GM18858 (cell line): ENCODE results near the gene COL12A1.
"Not testable (repeated sequence)": the region's sequence is repeated elsewhere in the genome, so short reads cannot be mapped to it uniquely, and the experiment has no call there.

Experiments
- ATAC-seq: cut with Tn5 transposase; IDR thresholded peaks from one replicate; pipeline ENCODE4 v1.9.1; 2021; ENCODE audit not compliant: unreplicated experiment

COL12A1 gene

DNA sequence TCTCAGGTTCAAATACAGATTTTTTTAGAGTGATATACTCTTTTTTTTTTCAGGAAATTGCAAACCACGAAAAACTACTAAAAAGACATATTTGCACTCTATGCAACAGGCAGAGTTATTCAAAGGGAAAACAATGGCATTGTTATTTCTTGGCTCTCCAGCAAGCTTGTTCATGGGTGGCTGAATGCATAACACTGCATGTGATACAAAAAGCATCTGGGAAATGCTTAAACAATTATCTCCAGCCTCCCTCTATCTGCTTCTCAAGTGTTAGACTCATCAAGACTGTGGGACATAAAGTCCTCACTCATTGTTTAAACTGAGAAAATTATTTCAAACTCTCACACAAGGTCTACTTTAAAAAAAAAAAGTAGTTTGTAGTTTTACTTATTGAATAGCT, 7.3 kb upstream of the COL12A1 start:
- ATAC-seq, result no peak

DNA sequence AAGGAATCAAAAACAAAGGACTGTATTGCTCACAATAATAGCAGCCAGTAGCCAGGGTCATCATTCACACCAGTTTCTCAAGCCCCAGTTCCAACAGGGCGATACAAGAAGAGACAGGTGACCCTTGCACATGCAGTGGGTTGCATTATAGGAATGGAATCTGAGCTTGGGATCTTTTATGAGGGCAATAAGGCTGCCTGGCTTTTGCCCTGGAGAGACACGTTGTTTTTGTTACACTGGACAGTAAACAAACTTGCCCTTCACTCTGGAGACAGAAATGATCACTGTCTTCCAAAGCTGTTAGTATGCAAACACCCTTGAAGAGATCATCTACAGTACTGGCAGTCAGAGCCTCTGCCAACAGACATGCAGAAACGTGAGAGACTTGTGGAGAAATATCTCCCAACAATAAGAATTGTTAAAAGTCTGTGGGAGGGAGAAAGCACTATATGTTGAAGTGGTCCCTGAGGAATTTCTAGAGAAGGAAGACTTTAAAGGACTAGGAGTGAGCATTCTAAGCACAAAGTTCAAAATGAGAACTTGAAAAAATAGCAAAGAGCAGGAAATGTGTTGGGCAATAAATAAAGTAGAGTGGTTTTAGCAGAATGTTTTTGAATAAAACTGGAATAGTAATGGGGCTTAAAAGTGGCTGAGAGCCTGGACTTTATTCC, 6.2 kb upstream of the COL12A1 start:
- ATAC-seq, result no peak

DNA sequence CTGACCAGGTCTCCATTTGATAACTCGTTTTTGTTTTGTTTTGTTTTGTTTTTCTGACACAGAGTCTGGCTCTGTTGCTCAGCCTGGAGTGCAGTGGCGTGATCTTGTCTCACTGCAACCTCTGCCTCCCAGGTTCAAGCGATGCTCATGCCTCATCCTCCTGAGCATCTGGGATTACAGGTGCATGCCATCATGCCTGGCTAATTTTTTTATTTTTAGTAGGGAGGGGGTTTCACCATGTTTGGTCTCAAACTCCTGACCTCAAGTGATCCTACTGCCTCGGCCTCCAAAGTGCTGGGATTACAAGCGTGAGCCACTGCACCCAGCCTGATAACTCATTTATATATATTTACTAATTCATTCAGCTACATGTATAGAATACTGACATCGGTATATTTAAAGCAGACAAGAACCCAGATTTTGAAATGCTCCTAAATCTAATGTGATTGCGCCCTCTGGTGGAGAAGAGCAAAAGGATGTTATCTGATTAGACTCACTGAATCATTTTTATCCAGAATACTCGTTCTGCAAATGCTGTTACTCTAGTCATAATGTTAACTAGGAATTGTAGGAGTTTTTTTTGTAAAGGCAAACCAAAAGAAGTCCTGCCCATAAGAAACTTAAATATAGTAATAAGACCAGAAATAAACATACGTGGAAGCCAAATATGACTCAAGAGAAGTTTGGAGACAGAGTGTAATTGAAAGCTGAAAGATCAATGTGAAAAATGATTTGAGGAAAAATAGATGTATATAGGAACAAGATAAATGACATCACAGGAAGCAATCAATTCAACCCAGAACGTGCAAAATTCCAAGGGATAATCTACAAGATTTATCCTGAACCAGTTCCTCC, 5.3 kb upstream of the COL12A1 start:
- ATAC-seq, result no peak

DNA sequence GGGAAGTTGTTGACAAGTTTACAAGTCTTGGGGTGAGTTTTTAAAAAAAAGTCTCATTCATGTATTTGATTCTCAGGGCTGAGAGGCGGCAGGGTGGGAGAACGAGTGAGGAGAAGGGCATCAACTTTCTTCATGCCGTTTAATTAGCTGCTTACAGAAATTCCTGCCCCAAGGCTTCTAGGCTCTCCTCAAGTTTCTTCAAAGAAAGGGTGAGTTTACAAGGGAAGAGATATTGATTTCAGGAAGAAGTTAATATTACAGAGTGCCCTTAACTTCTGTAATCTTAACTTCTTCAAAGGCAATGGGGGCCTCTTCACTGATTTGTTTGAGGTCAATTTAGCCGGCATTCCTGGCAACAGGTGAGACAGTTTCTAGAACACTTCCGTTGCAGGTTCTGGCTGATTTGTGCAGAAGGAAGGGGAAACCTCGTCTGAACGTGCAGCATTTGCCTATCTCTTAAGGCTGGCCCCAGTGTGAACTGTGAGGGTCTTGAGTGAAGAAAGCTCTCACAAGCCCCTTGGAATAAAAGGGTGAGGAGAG, 3.4 kb upstream of the COL12A1 start:
- no peak for ATAC-seq

DNA sequence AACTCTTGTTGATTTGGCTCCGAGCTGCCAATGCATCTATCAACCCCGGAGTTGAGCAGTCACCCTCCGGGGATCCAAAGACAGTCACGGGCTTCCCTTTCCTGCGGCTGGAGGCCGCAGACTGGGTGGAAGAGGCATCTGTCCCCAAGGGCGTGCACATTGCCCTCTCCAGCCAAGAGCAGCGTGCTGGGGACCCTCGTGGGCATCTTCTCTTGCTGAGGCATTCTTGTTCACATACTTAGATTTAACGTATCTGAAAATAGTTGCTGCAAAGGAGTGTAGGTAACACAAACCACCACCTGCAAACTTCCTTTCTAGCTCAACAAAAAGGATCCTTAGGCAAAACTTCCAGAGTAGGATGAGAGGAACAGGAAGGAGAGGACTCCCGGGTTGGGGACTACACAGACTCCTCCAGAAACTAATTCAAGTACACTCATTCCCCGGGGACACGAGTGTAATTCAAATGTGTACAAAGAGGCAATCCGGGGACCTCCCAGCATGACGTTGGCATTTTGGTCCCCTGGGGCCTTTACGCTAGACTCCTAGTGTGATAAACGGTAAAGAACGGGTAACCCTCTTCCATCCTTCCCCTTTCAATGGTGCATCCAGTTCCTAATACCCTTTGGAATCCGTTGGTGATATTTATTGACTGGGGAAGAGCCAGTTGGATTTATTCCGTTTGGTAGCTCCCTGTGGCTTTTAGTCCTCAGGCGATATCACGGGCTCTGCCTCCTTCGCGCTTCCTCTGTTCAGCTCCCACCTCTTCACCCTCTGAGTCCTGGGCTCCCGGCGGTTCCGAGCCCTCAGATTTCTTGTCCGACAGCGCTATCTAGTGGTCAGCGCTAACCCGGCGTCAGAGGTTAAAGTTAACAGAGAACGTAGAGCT, 2.7 kb upstream of the COL12A1 start:
- peak; percentile 76 for ATAC-seq

DNA sequence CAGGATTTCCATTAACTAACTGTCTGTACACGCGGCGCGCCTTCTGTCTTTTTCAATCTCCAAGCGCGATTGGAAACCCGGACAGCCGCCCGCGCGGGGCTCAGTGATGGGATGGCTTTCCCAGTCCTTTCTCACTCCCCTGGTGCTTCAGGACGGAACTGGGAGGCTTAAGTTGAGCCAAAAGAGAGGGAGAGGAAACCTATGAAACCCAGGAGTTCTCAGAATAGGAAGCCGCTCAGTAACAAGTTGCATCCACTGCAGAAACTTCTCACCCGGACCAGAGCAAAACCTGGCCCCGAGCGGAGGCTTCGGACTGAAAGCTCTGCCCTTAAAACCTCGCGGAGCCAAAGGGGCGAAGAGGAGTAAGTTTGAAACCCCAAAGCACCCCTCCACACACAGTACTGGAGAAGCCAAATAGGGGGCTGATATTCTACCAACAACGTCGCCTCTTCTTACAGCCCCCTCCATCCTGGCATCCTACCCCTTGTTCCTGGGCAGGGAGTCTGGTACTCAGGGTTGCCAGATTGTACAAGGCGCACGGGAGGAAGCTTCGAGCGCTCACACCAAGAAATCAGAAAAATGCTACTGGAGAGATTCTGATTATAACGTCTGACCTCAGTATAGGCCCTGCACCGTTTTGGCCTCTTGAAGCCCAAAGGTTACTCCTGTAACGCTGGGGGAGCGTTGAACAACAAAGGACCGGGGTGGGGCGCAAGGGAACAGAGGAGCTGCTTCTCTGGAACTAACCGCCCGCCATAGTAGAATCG, 906 bp upstream of the COL12A1 start:
- no peak for ATAC-seq

DNA sequence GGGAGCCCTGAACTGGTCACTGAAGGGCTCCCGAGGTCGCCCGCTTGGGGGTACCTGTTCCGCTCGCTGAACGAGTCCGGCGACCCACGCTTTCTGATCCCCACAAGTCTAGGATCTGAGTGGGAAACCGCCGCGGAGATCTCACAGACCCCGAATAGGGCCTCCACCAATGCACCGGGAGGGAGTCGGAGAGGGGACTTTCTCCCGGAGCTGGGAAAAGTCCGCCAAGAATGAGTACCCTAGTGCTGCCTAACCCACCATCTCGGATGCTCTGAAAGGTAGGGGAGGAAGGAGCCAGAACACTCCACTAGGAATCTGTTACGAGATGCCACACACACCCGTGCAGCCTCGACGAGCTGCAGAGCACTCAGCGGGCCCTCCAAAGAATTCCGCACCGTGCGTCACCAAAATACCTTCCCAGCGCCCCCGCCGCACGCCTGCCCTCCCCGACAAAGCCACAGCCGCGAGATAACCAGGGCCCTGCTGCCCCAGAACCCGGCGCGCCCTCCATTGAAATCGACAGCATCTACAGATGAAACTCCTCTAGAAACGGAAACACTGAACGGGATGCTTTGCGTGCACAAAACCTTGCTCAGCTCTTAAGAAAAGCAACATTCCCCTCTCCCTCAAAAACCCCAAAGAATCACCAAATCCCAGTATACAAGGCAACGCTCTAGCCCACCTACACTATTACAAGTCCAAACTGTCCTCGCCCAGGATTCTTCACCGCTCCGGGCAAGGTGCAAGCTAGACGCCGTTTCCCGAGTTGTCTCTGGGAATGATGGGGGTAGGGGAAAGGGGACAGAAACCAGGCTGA, 686 bp downstream of the COL12A1 start:
- ATAC-seq, result no peak

DNA sequence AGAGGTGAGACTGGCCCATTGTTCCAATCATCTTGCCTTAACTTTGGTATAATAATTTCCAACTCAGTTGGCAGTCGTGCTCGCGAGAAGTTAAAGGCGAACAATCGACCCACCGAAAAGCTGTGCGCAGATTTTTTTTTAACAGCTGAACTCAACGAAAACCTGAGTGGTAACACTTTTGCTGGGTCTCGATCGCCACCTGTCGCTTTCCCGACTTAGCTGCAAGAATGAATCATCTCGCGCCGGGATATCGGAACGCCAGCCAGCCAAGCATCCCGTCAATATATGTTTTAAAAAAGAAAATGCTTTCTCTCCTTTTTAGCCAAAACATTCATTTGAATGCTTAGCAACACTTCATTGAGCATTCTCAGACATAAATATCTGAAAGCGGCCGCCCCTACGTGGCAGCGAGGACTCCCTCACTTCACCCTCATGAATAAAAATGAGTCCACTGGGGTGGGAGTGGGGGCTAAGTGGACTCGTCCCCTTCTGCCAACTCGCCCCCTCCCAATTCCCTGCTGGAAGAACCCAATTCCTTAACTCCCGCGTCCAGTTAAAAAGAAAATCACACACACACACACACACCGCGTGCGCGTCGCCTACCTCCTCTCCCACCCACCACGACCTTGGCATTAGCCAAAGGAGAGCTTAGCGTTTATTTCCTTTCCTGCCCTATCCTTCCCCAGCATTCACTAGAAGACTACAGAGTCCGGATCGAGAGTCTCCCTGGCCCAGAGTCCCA, 1.5 kb downstream of the COL12A1 start:
- ATAC-seq, result no peak

DNA sequence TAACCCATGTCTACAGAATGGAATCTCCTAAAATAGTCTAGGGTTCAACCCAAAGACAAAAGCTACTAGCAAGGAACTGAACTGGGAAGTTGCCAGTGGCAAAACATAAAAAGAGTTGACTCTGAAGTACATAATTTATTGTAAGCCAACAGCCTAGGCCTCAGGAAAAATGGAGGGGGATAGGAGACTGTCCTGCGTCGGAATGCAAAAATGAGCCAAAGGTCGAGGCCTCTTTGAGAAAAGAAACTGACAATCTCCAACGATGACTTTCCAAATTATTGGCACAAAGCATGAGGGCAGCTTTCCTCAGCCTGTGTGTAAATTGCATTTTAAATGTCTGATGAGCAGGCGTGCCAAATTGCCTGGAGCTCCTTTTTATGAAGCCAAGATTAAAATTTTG, 2.1 kb downstream of the COL12A1 start:
- no peak for ATAC-seq

DNA sequence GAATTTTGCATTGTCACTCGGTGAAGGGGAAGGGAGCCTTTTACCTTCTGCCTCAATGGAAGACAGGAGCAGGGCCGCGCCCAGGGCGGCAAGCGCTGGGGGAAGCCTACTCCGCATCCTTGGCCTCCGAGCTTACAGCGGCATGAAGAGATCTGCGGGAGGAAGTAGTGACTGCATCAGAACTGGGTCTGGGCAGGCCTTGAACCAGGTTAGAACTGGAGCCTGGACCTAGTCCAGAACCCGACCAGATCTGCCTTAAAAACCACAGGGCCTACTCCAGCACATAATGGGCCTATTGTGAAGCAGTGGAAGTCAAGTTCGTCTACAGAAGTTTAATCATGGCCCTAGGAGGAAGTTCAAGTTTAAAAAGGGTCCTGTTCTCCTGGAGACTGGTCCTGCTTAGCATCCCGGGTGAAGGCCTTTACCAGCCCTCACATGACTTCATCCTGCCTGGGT, 3.1 kb downstream of the COL12A1 start:
- no peak for ATAC-seq

DNA sequence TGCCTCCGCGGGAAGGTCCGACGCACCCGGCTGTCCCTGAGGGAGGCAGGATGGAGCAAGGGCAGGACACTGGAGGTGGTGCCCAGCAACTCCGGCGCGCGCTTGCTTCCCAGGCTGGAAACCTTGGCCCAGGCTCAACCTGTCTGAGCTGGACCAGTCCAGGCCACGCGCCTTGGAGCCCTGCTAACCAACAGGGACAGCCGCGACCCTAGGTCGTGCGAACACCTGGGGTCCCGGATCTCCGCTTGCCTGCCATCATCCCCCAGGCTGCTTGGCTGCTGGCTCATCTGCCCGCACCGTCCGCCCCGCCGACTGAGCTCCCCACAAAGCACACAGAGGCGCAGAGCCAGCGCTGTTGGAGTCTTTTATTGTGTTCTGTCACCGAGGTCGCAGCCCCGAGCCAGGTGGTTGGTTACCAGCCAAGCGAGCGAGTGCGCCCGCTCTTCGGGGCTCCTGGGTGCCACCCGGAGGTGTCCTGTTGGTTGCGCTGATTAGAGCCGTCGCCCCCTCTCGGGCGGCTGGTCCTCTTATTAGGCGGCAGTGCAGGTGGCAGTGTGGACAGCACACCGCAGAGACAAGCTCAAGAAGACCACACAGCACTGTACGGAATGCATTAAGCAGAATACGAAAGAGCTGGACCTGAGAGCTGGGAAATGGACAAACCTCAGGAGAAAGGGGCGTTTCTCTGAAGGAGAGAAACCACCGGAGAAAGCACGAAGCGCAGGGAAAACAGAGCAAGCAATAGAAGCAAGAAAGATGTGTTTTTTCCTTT, 3.8 kb downstream of the COL12A1 start:
- no peak for ATAC-seq

DNA sequence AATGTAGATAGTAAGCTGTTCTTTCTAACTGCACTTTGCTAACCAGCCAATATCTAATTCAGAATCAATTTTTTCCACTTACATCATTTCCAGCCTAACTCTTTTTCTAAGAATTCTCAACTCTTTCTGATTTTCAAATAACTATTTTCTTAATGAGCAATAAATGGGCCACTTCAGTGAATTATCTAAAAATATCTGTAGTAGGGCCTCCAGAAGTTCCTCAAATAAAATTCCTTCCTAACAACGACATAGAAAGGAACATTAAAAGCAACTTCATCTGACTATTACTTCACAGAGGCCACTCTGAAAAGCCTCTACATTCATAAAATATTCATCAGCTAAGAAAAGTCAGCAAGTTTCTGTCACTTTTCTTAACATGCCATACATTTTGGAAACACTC, 4.8 kb downstream of the COL12A1 start:
- no peak for ATAC-seq

DNA sequence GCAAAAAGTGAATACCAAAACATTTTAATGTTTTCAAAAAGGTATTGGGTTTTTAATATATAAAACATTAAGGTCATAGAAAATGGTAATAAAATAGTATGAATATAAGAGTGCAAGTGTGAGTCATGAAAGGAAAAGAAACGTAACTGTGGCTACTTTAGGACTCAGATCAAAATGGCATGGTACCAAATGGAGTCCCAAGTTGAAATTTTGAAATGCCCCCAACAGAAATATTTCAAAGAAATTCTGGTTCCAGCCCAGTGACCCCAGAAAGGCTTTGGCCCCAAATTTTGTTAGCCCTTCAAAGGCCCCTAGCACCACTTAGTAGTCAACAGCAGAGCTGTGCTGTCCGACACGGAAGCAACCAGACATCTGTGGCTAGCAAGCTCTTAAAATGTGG, 6.0 kb downstream of the COL12A1 start:
- ATAC-seq, result no peak

DNA sequence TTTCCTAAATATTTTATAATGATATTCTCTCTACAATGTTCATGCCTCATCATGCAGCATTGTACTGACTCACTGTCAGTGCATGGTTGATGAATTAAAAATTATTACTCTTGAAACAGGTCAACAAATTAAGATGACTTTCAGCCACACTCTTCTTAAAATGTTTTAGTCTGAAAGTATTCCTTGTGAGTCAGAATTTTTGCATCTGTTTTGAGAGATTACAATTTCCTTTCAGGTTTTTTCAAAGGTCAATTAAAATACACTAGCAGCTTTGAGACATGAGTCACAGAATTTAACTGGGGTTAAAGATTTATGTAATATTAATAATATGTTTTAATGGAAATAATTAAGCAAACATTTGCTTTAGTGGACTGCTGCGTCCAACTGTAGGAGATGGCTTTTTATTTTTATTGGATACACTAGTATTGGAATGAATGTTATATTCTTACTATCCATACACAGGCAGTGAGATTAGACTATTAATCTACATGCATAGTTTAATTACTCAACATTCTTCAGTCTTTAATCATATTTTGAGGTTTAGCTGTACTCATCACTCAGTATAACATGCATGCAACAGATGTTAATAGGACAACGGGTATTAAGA, 9.7 kb downstream of the COL12A1 start:
- no peak for ATAC-seq

DNA sequence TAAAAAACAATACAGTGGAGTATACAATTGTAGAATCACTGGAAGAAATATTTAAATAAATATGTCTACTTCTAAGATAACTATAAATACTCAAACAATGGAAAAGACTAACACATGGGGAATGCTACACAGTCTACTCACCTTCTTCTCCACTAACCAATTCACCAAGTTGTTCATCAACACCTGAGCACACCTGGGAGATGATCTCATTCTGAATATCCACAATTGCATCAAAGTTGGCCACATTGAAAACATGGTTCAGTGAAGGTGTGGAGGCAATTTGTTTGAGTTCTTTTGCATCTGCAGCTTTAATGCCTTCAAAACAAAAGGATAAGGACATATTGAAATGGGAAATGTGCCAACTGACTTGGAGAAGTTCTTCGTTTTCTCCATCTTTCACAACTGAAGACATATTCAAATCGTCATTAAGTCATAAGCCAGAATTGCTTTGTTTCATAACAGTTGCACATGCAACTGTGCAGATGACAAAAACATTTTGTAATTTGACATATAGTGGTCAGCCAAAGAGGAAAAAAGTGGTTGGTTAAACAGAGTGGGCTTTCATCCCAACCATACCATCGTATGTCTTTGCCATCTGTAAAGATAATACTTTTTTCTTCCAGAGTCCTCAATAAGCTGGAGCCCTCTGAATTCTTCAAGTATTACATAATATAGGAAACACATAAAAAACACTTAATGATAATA, 17.5 kb downstream of the COL12A1 start:
- ATAC-seq, result no peak

DNA sequence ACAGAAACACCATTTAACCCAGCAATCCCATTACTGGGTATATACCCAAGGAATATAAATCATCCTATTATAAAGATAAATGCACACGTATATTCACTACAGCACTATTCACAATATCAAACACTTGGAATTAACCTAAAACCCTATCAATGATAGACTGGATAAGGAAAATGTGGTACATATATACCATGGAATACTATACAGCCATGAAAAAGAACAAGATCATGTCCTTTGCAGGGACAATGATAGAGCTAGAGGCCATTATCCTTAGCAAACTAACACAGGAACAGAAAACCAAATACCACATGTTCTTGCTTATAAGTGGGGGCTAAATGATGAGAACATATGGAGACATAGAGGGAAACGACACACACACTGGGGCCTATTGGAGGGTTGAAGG, 19.3 kb downstream of the COL12A1 start:
- not testable (repeated sequence) for ATAC-seq

DNA sequence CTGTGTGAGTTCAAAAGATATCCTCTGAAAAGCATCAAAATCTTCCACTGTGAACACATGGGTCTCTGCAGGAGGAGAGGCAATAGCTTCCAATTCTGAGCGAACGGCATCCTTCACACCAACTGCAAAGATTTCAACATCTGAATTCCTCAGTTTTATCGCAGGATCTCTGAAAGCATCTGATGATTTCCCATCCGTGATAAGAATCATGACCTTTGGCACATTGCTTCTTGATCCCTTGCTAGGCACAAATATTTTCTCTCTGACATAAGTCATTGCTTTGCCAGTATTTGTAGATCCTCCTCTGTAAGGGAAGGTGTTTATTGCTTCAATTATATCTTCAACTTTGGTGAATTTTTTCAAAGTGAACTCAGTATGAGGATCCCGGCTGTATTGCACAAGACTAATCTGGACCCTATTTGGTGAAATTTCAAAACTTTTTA, 22.7 kb downstream of the COL12A1 start:
- no peak for ATAC-seq
